Stomach (tissue), 4 donors: ENCODE measurements around the gene ETNPPL.

Source experiments
- POLR2A ChIP-seq, 4 donors: fragments of 450-650 bp; IDR thresholded peaks; one replicate each; pipeline ENCODE4 v1.6.1; 2016; ENCODE audit warnings: antibody characterized with exemption in 4 of 4, control low read depth in 2 of 4, mild to moderate bottlenecking in 1 of 4, moderate library complexity in 1 of 4
- POLR2AphosphoS5 ChIP-seq, 3 donors: sonication (generic); formaldehyde crosslinking; IDR thresholded peaks; one replicate each; pipeline ENCODE4 v1.6.1; 2016; ENCODE audit warnings: antibody characterized with exemption in 3 of 3
- TF ChIP-seq, protein P1 (sequence below), 7 experiments: fragments of 450-650 bp in 4 of 7; fragments of 200-600 bp in 3 of 7; sonication (generic) in 3 of 7; IDR thresholded peaks; one replicate each; pipeline ENCODE4 v1.5.1; 2016 to 2019; ENCODE audit warnings: antibody characterized with exemption in 7 of 7, control low read depth in 2 of 7, mild to moderate bottlenecking in 1 of 7

DNA sequence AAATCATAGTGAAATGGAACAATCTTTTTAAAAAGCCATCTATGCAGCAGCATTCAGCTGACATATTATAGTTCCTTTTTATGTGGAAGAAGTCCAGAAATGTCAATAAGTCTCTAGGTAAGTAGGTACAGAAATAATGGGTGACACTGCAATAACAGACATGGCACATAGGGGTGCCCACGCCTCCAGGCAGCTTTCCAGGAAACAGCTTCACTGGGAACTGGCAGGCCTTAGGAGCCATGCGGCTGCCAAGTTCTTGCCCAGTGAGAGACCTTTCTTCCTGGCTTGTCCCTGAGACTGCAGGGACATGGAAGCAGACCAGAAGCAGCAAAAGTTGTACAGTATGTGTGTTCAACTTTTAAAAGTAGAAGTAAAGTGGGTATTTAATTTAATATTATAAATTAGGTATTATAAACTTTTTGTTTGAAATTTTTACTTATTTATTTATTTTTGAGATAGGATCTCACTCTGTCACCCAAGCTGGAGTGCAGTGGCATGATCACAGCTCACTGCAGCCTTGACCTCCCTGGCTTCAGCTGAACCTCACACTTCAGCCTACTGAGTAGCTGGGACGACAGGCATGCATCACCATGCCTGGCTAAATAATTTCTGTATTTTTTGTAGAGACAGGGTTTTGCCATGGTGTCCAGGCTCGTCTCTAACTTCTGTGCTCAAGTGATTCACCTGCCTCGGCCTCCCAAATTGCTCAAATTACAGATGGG, 12.1 kb upstream of the ETNPPL start:
- TF ChIP-seq, protein P1, sequence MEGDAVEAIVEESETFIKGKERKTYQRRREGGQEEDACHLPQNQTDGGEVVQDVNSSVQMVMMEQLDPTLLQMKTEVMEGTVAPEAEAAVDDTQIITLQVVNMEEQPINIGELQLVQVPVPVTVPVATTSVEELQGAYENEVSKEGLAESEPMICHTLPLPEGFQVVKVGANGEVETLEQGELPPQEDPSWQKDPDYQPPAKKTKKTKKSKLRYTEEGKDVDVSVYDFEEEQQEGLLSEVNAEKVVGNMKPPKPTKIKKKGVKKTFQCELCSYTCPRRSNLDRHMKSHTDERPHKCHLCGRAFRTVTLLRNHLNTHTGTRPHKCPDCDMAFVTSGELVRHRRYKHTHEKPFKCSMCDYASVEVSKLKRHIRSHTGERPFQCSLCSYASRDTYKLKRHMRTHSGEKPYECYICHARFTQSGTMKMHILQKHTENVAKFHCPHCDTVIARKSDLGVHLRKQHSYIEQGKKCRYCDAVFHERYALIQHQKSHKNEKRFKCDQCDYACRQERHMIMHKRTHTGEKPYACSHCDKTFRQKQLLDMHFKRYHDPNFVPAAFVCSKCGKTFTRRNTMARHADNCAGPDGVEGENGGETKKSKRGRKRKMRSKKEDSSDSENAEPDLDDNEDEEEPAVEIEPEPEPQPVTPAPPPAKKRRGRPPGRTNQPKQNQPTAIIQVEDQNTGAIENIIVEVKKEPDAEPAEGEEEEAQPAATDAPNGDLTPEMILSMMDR (IDR thresholded peaks at IDR 0.05), result peak in 1 of 7 experiments; percentile 18
- TF ChIP-seq POLR2A (IDR thresholded peaks at IDR 0.05) (no peak), POLR2AphosphoS5 (IDR thresholded peaks at IDR 0.05) (no peak)
